Nephron (organoid): ENCODE data around the gene DRG2.

Source experiments
- H3K27ac Mint-ChIP-seq, 3 experiments: 2 replicates each; pipeline ENCODE4 v1.8.0; 2020; ENCODE audit warnings: mixed read lengths in 3 of 3, mild to moderate bottlenecking in 2 of 3, moderate library complexity in 1 of 3
- H3K27me3 Mint-ChIP-seq: 2 replicates; pipeline ENCODE4 v1.8.0; 2021; ENCODE audit warnings: low read depth, mild to moderate bottlenecking, moderate library complexity, mixed read lengths
- H3K36me3 Mint-ChIP-seq: 2 replicates; pipeline ENCODE4 v1.8.0; 2020; ENCODE audit warnings: low read depth, mixed read lengths
- H3K4me1 Mint-ChIP-seq: 2 replicates; pipeline ENCODE4 v1.8.0; 2020; ENCODE audit warnings: mixed read lengths
- H3K4me3 Mint-ChIP-seq, 3 experiments: 2 replicates each; pipeline ENCODE4 v1.8.0; 2020; ENCODE audit warnings: mild to moderate bottlenecking in 3 of 3, mixed read lengths in 3 of 3, moderate library complexity in 2 of 3
- H3K9me3 Mint-ChIP-seq: 2 replicates; pipeline ENCODE4 v1.8.0; 2020; ENCODE audit warnings: mixed read lengths
- TF ChIP-seq, protein P1 (sequence below), 3 experiments: fragments of 200-600 bp; sonication (generic); IDR thresholded peaks; one replicate each; pipeline ENCODE4 v1.5.0; 2021; ENCODE audit warnings: antibody characterized with exemption in 3 of 3; ENCODE audit not compliant: unreplicated experiment in 3 of 3

Gene DRG2

DNA sequence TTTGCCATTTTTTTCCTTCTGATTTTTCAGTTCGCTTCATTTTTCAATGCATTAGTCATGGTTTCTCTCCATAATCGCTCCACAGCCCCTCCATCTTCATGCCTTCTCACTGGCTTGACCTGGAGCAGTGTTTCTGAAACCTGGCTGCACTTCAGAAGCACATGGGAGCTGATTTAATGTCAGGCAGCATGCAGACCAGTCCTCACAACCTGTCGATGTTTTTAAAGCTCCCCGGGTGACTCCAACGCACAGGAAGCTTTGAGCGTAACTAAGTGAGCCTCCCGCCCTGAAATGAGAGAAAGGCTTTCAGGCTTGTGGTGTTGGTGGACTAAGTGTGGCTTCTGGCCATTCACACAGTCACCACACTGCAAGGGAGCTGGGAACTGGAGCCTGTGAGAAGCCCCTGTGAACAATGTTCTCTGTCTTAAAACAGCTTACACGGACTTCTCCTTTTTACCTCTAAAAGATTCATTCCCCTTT, 16.8 kb upstream of the DRG2 start:
- TF ChIP-seq, protein P1, sequence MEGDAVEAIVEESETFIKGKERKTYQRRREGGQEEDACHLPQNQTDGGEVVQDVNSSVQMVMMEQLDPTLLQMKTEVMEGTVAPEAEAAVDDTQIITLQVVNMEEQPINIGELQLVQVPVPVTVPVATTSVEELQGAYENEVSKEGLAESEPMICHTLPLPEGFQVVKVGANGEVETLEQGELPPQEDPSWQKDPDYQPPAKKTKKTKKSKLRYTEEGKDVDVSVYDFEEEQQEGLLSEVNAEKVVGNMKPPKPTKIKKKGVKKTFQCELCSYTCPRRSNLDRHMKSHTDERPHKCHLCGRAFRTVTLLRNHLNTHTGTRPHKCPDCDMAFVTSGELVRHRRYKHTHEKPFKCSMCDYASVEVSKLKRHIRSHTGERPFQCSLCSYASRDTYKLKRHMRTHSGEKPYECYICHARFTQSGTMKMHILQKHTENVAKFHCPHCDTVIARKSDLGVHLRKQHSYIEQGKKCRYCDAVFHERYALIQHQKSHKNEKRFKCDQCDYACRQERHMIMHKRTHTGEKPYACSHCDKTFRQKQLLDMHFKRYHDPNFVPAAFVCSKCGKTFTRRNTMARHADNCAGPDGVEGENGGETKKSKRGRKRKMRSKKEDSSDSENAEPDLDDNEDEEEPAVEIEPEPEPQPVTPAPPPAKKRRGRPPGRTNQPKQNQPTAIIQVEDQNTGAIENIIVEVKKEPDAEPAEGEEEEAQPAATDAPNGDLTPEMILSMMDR (IDR thresholded peaks at IDR 0.05; ENCODE audit: unreplicated experiment in 3 of 3) = no peak
- Mint-ChIP-seq H3K9me3 (no peaks in the 10 kb centered on the region), H3K36me3 (no peaks in the 10 kb centered on the region), H3K27me3 (peaks cover 3% of the 10 kb centered on the region), H3K27ac (peak overlapping the region; percentile 55 to 91 (median 77)), H3K4me1 (peaks cover 25% of the 10 kb centered on the region), H3K4me3 (peak overlapping the region; percentile 3 to 43 (median 28))

DNA sequence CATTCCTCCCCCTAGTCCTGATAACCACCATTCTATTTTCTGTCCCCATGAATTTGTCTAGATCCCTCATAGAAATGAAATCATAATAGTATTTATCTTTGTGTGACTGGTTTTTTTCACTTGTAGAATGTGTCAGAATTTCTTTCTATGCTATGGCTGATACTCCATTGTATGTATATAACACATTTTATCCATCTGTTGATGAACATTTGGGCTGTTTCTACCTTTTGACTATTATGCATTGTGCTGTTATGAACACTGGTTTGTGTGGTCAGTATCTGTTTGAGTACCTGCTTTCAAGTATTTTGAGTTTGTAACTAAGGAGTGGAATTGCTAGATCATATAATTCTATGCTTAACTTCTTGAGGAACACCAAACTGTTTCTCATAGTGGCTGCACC, 16.0 kb upstream of the DRG2 start:
- Mint-ChIP-seq H3K27ac (peak overlapping the region; percentile 55 to 91 (median 77)), H3K4me1 (peaks cover 27% of the 10 kb centered on the region), H3K9me3 (no peaks in the 10 kb centered on the region), H3K36me3 (no peaks in the 10 kb centered on the region), H3K4me3 (no peak overlapping the region), H3K27me3 (peaks cover 3% of the 10 kb centered on the region)
- TF ChIP-seq, protein P1 (IDR thresholded peaks at IDR 0.05; ENCODE audit: unreplicated experiment in 3 of 3) = no peak

GRCh38 chr17:18074566-18075272, 13.0 kb upstream of the DRG2 start:
- Mint-ChIP-seq H3K27ac (peak overlapping the region; percentile 6 to 78 (median 30)), H3K4me3 (no peak overlapping the region), H3K27me3 (no peaks in the 10 kb centered on the region), H3K4me1 (peaks cover 32% of the 10 kb centered on the region), H3K36me3 (no peaks in the 10 kb centered on the region), H3K9me3 (no peaks in the 10 kb centered on the region)
- TF ChIP-seq, protein P1 (IDR thresholded peaks at IDR 0.05; ENCODE audit: unreplicated experiment in 3 of 3) = no peak

DNA sequence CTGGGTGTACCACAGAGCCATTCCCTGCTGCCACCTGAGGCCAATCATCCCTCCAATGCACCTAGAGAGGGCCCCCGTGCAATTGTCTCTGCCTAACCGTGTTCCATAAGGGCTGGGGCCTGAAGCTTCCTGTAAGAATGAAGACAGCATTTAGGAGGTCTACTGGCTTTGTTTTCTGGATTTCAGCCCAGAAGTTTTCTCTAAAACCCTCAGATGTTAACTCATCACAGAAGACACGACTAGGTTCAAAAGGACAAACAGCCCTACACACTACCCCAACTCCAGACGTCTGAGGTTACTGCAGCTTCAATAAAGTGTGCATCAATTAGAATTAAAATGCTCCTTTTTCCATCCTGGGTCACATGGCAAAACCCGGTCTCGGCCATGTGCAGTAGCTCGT, 10.8 kb upstream of the DRG2 start:
- TF ChIP-seq, protein P1 (IDR thresholded peaks at IDR 0.05; ENCODE audit: unreplicated experiment in 3 of 3) = no peak
- Mint-ChIP-seq H3K36me3 (no peaks in the 10 kb centered on the region), H3K4me1 (peaks cover 19% of the 10 kb centered on the region), H3K9me3 (no peaks in the 10 kb centered on the region), H3K4me3 (no peak overlapping the region), H3K27me3 (no peaks in the 10 kb centered on the region), H3K27ac (peak overlapping the region; percentile 69 to 97 (median 95))

GRCh38 chr17:18079543-18079942, 8.2 kb upstream of the DRG2 start:
- no peak overlapping the region for H3K4me3 Mint-ChIP-seq
- TF ChIP-seq, protein P1 (IDR thresholded peaks at IDR 0.05; ENCODE audit: unreplicated experiment in 3 of 3) = no peak
- no peaks in the 10 kb centered on the region for H3K9me3 Mint-ChIP-seq
- no peak overlapping the region for H3K27ac Mint-ChIP-seq
- no peaks in the 10 kb centered on the region for H3K36me3 Mint-ChIP-seq
- H3K4me1 Mint-ChIP-seq = peaks cover 15% of the 10 kb centered on the region
- H3K27me3 Mint-ChIP-seq = no peaks in the 10 kb centered on the region

GRCh38 chr17:18084256-18084655, 3.5 kb upstream of the DRG2 start:
- Mint-ChIP-seq H3K9me3 (no peaks in the 10 kb centered on the region), H3K4me1 (peaks cover 14% of the 10 kb centered on the region), H3K4me3 (no peak overlapping the region), H3K27ac (no peak overlapping the region), H3K36me3 (no peaks in the 10 kb centered on the region), H3K27me3 (peaks cover 3% of the 10 kb centered on the region)
- TF ChIP-seq, protein P1 (IDR thresholded peaks at IDR 0.05; ENCODE audit: unreplicated experiment in 3 of 3) = no peak
